Esophagus (tissue), 2 donors: ENCODE results near the gene C12orf42. TPM values are rescaled to one million over a fixed set of nuclear protein-coding genes. Genes with fewer than 3 reads are reported as not detected.

Experiments
- H3K27ac ChIP-seq, 2 donors: one replicate each; pipeline ENCODE4 v1.5.1; 2013; ENCODE audit warnings: low read depth in 2 of 2, mild to moderate bottlenecking in 2 of 2, inconsistent platforms in 1 of 2, low read length in 1 of 2, moderate library complexity in 1 of 2
- H3K27me3 ChIP-seq, 2 donors: one replicate each; pipeline ENCODE4 v1.6.1; 2013; ENCODE audit warnings: low read length in 2 of 2, control low read depth in 1 of 2, mild to moderate bottlenecking in 1 of 2; ENCODE audit not compliant: insufficient read depth in 2 of 2, control insufficient read depth in 1 of 2
- H3K36me3 ChIP-seq, 2 donors: one replicate each; pipeline ENCODE4 v1.6.1; 2013; ENCODE audit warnings: low read length in 1 of 2; ENCODE audit not compliant: control insufficient read depth in 2 of 2, insufficient read depth in 2 of 2
- H3K4me1 ChIP-seq, 2 donors: one replicate each; pipeline ENCODE4 v1.6.1; 2013; ENCODE audit warnings: low read length in 1 of 2; ENCODE audit not compliant: control insufficient read depth in 2 of 2, insufficient read depth in 2 of 2
- H3K4me3 ChIP-seq, 2 donors: one replicate each; pipeline ENCODE4 v1.5.1; 2013; ENCODE audit warnings: low read length in 2 of 2, mild to moderate bottlenecking in 2 of 2, low read depth in 1 of 2, moderate library complexity in 1 of 2
- H3K9me3 ChIP-seq, 2 donors: one replicate each; pipeline ENCODE4 v1.6.1; 2013; ENCODE audit warnings: mild to moderate bottlenecking in 2 of 2, low read depth in 1 of 2, low read length in 1 of 2, moderate library complexity in 1 of 2; ENCODE audit not compliant: control insufficient read depth in 2 of 2, insufficient read depth in 1 of 2
- WGBS, 2 donors: extraction: QIAGEN DNeasy Blood & Tissue Kit; methylation state at CpG; one replicate each; pipeline ENCODE4 v1.1.7; 2013; 5-methylcytosine and 5-hydroxymethylcytosine counted together
- polyA plus RNA-seq, 2 donors: library from polyadenylated mRNA; stranded (reverse); fragments of 200-250 nt; gene quantifications; one replicate each; pipeline ENCODE4 v1.2.3, GENCODE V29; 2013
- donor health status: healthy with polysubstance abuse.
- donor health status: Bipolar disorder and iron deficiency.

C12orf42 gene
- polyA plus RNA-seq, 2 donors, result not detected

- Histone ChIP-seq H3K4me1 (no peaks in the 10 kb centered on the region), H3K27me3 (no peaks in the 10 kb centered on the region), H3K27ac (no peak overlapping the region), H3K4me3 (no peak overlapping the region), H3K36me3 (no peaks in the 10 kb centered on the region), H3K9me3 (no peaks in the 10 kb centered on the region)
- 67 to 71% methylated on average over 5 of the region's 5 CpGs for WGBS, 2 donors
Observed at GRCh38 chr12:103310546-103311270, 185.1 kb downstream of the C12orf42 start.

- no peak overlapping the region for H3K27ac ChIP-seq
- no peaks in the 10 kb centered on the region for H3K27me3 ChIP-seq
- no peaks in the 10 kb centered on the region for H3K4me1 ChIP-seq
- H3K36me3 ChIP-seq, result no peaks in the 10 kb centered on the region
- no peak overlapping the region for H3K4me3 ChIP-seq
- no peaks in the 10 kb centered on the region for H3K9me3 ChIP-seq
- WGBS, 2 donors, result 63 to 67% methylated on average over 1 of the region's 1 CpG
Observed at GRCh38 chr12:103308396-103308795, 187.4 kb downstream of the C12orf42 start.

GRCh38 chr12:103303484-103303883, 192.3 kb downstream of the C12orf42 start:
- no peaks in the 10 kb centered on the region for H3K27me3 ChIP-seq
- no peaks in the 10 kb centered on the region for H3K36me3 ChIP-seq
- WGBS, 2 donors, result 83 to 85% methylated on average over 2 of the region's 2 CpGs
- no peaks in the 10 kb centered on the region for H3K9me3 ChIP-seq
- H3K27ac ChIP-seq, result no peak overlapping the region
- no peak overlapping the region for H3K4me3 ChIP-seq
- H3K4me1 ChIP-seq, result no peaks in the 10 kb centered on the region

GRCh38 chr12:103301642-103302591, 193.9 kb downstream of the C12orf42 start:
- H3K4me1 ChIP-seq, result no peaks in the 10 kb centered on the region
- H3K27me3 ChIP-seq, result no peaks in the 10 kb centered on the region
- no peaks in the 10 kb centered on the region for H3K36me3 ChIP-seq
- H3K27ac ChIP-seq, result no peak overlapping the region
- 18 to 28% methylated on average over 41 to 43 of the region's 43 CpGs for WGBS, 2 donors
- no peak overlapping the region for H3K4me3 ChIP-seq
- no peaks in the 10 kb centered on the region for H3K9me3 ChIP-seq

GRCh38 chr12:103288016-103288415, 207.8 kb downstream of the C12orf42 start:
- H3K27ac ChIP-seq, result no peak overlapping the region
- H3K27me3 ChIP-seq, result no peaks in the 10 kb centered on the region
- WGBS, 2 donors, result 58 to 64% methylated on average over 3 of the region's 3 CpGs
- no peaks in the 10 kb centered on the region for H3K36me3 ChIP-seq
- no peak overlapping the region for H3K4me3 ChIP-seq
- H3K9me3 ChIP-seq, result no peaks in the 10 kb centered on the region
- no peaks in the 10 kb centered on the region for H3K4me1 ChIP-seq

- H3K4me1 ChIP-seq, result no peaks in the 10 kb centered on the region
- 68 to 75% methylated on average over 2 of the region's 2 CpGs for WGBS, 2 donors
Observed at GRCh38 chr12:103282124-103282523, 213.6 kb downstream of the C12orf42 start.

GRCh38 chr12:103279444-103279843, 216.3 kb downstream of the C12orf42 start:
- H3K27me3 ChIP-seq, result no peaks in the 10 kb centered on the region
- no peaks in the 10 kb centered on the region for H3K36me3 ChIP-seq
- H3K27ac ChIP-seq, result no peak overlapping the region
- H3K4me3 ChIP-seq, result no peak overlapping the region
- H3K4me1 ChIP-seq, result no peaks in the 10 kb centered on the region
- 43 to 62% methylated on average over 2 of the region's 2 CpGs for WGBS, 2 donors
- no peaks in the 10 kb centered on the region for H3K9me3 ChIP-seq

More at GRCh38 chr12:103282124-103282523, 213.6 kb downstream of the C12orf42 start:
- Histone ChIP-seq H3K4me3 (no peak overlapping the region), H3K27me3 (no peaks in the 10 kb centered on the region), H3K9me3 (no peaks in the 10 kb centered on the region), H3K27ac (no peak overlapping the region), H3K36me3 (no peaks in the 10 kb centered on the region)

- WGBS, 2 donors, result 66 to 74% methylated on average over 3 of the region's 3 CpGs
- Histone ChIP-seq H3K9me3 (no peaks in the 10 kb centered on the region), H3K36me3 (no peaks in the 10 kb centered on the region), H3K27me3 (no peaks in the 10 kb centered on the region), H3K27ac (no peak overlapping the region), H3K4me3 (no peak overlapping the region), H3K4me1 (no peaks in the 10 kb centered on the region)
Observed at GRCh38 chr12:103278329-103278728, 217.4 kb downstream of the C12orf42 start.

GRCh38 chr12:103273645-103274044, 222.1 kb downstream of the C12orf42 start:
- Histone ChIP-seq H3K36me3 (no peaks in the 10 kb centered on the region), H3K27me3 (no peaks in the 10 kb centered on the region), H3K27ac (no peak overlapping the region), H3K9me3 (no peaks in the 10 kb centered on the region), H3K4me3 (no peak overlapping the region), H3K4me1 (no peaks in the 10 kb centered on the region)
- WGBS, 2 donors, result 65 to 69% methylated on average over 3 of the region's 3 CpGs
